Measurements from ENCODE around the gene HERC2. TPM values are rescaled to one million over a fixed set of nuclear protein-coding genes. Genes with fewer than 3 reads are reported as not detected.

Gene HERC2
- total RNA-seq, 2 donors from 2014 or later = 18.8 to 40.8 TPM

DNA sequence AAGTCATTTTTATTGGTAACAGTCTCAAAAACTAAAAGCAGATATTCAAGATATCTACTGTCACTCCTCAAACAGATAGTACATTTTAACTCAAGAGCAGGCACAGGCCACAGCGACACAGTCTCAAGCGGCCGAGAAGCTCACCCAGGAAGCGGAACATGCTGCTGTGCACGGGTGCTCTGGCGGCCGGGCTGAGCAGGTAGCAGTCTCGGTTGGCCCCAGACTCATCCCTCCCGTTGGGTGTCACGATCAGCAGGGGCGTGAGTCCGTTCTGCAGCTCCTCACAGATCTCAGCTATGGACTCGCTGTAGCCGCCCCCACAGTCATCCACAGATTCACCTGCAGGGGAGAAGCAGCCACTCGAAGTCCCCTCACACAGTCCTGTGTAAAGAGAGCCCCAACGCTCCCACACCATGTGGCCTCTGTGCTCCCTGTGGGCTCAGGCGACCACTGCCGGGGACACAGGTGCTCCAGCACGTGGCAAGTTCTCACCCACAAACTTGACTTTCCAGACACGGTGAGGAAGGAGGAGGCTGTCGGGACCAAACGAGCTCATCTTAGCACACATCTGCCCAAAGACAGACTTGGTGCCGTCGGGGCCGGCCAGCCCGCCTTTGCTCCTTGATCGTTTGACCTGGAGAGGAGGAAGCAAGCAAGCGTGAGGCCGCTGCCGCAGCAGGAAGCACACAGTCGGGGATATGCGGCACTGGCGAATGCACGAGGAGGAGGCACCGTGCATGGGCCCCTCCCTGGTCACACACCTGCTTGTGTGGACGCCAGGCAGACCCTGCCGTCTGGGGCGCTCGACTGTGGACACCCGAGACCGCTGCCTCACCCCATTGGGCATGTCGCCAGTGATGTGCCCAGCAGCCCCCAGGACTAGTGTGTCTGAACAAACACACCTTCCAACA lies 205.2 kb downstream of the HERC2 start:
- H3K9me3 Mint-ChIP-seq = no peaks in the 10 kb centered on the region
- H3K27ac Mint-ChIP-seq = no peak overlapping the region
- no peak for ATAC-seq (replicated peaks)
- no peaks in the 10 kb centered on the region for H3K27me3 Mint-ChIP-seq
- H3K36me3 Mint-ChIP-seq (ENCODE audit: low read depth) = peaks cover 67% of the 10 kb centered on the region
- H3K4me3 Mint-ChIP-seq = no peak overlapping the region
- H3K4me1 Mint-ChIP-seq = no peaks in the 10 kb centered on the region

DNA sequence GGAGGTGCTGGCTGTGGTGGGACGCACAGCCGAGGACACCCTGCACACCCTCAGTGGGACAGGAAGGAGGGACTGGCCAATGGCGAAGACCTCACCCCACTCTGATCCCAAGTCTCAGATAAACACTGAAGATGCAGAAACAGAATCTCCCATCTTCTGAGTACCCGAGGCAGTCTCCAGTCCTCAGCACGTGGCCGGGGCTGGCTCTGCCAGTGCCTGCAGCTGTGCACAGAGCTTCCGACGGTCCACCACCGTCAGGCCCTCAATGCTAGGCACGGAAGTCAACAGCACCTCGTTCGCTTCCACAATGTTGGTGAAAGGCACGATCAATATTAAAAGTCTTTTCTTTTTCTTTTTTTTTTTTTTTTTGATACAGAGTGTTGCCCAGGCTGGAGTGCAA lies 206.1 kb downstream of the HERC2 start:
- H3K27me3 Mint-ChIP-seq = no peaks in the 10 kb centered on the region
- ATAC-seq (replicated peaks) = no peak
- H3K27ac Mint-ChIP-seq = no peak overlapping the region
- no peak overlapping the region for H3K4me3 Mint-ChIP-seq
- no peaks in the 10 kb centered on the region for H3K9me3 Mint-ChIP-seq
- peaks cover 69% of the 10 kb centered on the region for H3K36me3 Mint-ChIP-seq (ENCODE audit: low read depth)
- no peaks in the 10 kb centered on the region for H3K4me1 Mint-ChIP-seq

DNA sequence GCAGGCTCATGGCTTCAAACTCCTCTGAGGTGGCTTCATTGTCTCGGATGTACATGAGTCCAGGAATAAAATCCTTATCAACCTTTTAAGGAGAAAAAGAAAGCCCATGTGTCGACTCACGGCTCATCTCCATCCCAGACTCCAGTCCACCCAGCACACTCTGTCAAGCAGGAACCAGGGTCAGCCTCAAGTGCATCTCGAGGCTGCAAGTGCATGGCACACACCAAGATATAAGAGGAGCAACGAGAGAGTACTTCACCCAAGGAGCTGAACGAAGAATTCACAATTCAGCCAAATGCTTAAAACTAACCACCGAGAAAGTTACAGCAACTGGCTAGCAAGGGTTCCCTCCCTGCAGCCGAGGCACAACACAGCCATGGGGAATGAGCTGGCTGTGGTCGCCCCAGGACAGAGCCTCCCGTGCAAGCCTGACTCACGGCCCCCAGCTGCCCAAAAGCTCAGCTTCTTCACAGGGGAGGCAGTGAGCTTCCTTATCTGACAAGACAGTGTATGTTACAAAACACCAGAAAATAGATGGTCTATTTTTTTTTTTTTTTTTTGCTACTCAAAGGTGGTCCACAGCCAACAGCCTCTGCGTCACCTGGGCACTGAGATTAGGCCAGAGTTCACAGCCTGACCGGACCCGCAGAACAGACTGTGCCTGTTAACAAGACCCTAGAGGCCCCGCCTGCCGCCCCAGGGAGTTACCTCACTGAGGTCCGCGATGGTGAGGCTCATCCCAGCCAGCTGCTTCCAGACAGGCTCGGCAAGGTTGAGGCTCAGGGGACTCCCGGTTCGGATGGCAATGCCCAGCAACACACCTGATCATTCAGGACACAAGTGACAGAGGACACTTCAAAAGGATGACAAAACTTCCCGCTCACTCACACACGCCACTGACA lies 207.0 kb downstream of the HERC2 start:
- no peak overlapping the region for H3K27ac Mint-ChIP-seq
- H3K27me3 Mint-ChIP-seq = no peaks in the 10 kb centered on the region
- H3K4me1 Mint-ChIP-seq = no peaks in the 10 kb centered on the region
- H3K36me3 Mint-ChIP-seq (ENCODE audit: low read depth) = peaks cover 63% of the 10 kb centered on the region
- no peak overlapping the region for H3K4me3 Mint-ChIP-seq
- no peak for ATAC-seq (replicated peaks)
- no peaks in the 10 kb centered on the region for H3K9me3 Mint-ChIP-seq

DNA sequence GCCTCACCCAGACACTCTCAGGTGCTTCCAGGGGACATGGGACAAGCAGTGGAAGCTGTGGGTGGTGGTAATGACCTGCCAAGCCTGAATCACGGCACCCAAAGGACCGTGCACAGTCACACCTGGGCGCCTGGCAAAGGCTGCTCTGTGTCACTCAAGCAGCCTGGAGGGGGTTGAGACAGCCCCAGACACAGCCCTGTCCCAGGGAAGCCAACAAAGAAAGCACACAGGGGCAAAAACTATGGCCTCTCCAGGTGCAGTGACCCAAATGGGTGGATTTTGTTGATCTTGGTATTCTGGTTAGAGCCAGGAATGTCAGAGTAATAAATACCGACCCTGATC lies 207.9 kb downstream of the HERC2 start:
- H3K27ac Mint-ChIP-seq = no peak overlapping the region
- H3K9me3 Mint-ChIP-seq = no peaks in the 10 kb centered on the region
- ATAC-seq (replicated peaks) = no peak

DNA sequence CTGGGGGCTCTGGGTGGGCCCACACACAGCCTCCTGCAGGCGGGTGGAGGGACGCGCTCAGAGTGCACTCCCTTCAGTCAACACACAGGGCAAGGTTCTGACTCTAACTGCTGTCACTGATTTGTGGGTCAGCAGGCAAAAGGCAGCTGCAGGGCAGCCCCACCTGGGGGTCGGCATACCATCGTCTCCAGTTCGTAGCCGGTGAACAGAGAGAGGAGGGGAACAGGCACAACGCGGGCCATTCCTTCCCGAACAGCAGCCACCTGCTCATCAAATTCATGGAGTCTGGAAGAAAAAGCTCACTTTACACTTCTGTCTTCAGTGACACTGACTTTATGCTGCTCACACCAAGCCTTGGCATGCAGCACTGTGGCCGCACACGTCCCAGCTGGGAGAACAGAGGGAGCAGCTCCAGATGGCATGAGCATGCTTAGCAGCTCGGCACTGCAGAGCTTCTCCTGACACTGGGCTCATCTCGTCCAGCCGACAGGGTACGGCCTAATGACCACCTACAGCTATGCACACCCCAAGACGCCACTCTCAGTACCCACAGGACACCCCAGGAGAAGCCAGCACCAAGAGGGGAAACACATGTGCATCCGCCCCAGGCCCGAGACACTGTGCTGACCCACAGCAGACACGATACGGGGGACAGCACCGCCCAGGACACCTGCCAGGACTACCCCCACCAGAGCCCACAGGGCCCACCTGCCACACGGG lies 208.4 kb downstream of the HERC2 start:
- H3K9me3 Mint-ChIP-seq = no peaks in the 10 kb centered on the region
- no peak overlapping the region for H3K27ac Mint-ChIP-seq
- no peaks in the 10 kb centered on the region for H3K4me1 Mint-ChIP-seq
- H3K36me3 Mint-ChIP-seq (ENCODE audit: low read depth) = peaks cover 55% of the 10 kb centered on the region
- no peaks in the 10 kb centered on the region for H3K27me3 Mint-ChIP-seq
- no peak for ATAC-seq (replicated peaks)
- no peak overlapping the region for H3K4me3 Mint-ChIP-seq

More for the DNA sequence above, 207.9 kb downstream of the HERC2 start:
- Mint-ChIP-seq H3K27me3 (no peaks in the 10 kb centered on the region), H3K36me3 (ENCODE audit: low read depth) (peaks cover 55% of the 10 kb centered on the region), H3K4me1 (no peaks in the 10 kb centered on the region), H3K4me3 (no peak overlapping the region)

DNA sequence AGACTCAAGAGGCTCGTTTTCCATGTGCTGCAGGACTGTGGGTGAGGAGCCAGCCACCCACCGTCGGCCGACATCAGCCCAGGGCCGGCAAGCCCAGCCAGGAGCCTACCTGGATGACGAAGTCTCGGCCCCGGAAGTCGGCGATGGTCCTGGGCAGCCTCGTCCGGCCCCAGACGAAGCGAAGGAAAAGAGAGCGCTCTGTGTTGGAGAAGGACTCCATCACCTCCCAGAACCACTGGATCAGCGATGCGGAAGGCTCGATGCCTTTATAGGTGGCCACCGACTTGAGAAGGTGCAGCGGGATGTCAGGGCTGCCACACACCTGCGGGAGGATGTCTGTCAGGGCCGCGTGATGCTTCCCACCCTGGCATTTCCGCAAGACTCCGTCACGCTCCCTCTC lies 209.0 kb downstream of the HERC2 start:
- Mint-ChIP-seq H3K27me3 (no peaks in the 10 kb centered on the region), H3K36me3 (ENCODE audit: low read depth) (peaks cover 52% of the 10 kb centered on the region), H3K4me1 (no peaks in the 10 kb centered on the region), H3K27ac (no peak overlapping the region), H3K9me3 (no peaks in the 10 kb centered on the region), H3K4me3 (no peak overlapping the region)
- ATAC-seq (replicated peaks) = no peak

DNA sequence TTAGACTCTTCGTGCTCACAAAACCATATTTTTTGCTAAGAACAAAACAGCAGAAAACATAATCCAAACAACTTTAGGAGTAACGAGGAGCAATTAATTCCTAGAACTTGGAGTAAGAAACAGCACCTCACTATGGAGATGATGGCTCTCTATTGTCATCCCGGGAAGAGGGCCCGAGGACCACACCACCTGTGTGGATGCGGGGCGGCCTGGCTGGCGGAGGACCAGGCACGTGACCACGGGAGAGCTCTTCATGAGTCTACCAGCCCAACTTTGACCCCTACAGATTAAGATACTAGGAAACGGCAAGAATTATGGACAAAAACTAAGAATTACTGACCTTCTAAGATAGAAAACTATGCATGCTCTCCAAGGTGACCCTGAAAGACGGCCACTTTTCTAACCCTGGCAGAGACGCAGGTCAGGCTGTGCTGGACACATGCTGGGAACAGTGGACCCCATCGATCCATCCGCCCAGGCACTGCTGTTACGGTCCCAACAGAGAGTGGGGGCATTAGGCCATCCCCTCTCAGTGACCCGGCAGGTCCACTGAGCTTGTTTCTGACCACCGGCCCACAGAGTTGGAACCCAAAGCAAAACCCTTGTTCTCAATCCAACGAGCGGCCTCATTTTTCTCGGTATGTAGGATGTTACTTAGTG lies 209.7 kb downstream of the HERC2 start:
- no peak overlapping the region for H3K4me3 Mint-ChIP-seq
- no peaks in the 10 kb centered on the region for H3K9me3 Mint-ChIP-seq
- H3K27me3 Mint-ChIP-seq = no peaks in the 10 kb centered on the region
- H3K4me1 Mint-ChIP-seq = no peaks in the 10 kb centered on the region
- H3K27ac Mint-ChIP-seq = no peak overlapping the region
- peaks cover 45% of the 10 kb centered on the region for H3K36me3 Mint-ChIP-seq (ENCODE audit: low read depth)
- ATAC-seq (replicated peaks) = no peak

DNA sequence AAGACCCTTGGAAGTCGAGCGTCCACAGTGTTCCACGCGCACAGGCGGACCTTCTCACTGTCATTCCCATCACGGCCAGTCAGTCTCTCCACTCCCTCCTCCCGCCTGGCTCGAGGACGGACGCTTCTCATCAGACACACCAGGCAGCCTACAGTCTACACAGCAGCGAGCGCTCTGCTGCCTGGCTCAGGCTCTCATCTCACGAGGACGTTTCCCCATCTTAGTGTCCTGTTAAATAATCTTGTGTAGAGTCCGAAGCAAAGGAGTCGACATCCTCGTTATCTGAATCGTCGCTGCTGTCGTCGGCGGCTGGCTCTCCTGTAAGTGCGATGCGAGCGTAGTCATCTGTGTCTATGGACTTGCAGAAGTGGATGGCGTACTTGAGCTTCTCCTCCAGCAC lies 210.4 kb downstream of the HERC2 start:
- Mint-ChIP-seq H3K4me1 (no peaks in the 10 kb centered on the region), H3K36me3 (ENCODE audit: low read depth) (peaks cover 43% of the 10 kb centered on the region), H3K9me3 (no peaks in the 10 kb centered on the region), H3K27ac (no peak overlapping the region), H3K4me3 (no peak overlapping the region), H3K27me3 (no peaks in the 10 kb centered on the region)
- ATAC-seq (replicated peaks) = no peak

DNA sequence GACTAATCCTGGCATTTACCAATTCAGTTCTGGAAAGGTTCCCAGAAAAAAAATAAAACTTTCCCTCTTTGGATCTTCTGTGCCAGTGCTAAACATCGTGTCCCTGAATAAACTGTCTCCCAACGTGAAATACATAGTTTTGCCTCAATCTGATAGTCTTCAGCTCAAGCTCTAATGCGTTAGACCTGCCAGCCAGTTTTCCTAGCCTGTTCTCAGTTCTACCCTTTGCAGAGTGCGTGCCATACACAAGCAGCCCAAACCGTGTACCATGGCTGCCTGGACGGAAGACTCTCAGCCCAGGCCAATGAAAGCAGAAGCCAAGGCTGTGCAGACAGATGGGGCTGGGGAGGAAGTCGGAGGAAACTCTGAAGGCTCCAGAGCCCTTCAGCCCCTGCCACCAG lies 211.5 kb downstream of the HERC2 start:
- ATAC-seq (replicated peaks) = no peak
- Mint-ChIP-seq H3K27ac (no peak overlapping the region), H3K36me3 (ENCODE audit: low read depth) (peaks cover 39% of the 10 kb centered on the region), H3K9me3 (no peaks in the 10 kb centered on the region), H3K4me1 (peaks cover 7% of the 10 kb centered on the region), H3K27me3 (peaks cover 7% of the 10 kb centered on the region), H3K4me3 (no peak overlapping the region)

DNA sequence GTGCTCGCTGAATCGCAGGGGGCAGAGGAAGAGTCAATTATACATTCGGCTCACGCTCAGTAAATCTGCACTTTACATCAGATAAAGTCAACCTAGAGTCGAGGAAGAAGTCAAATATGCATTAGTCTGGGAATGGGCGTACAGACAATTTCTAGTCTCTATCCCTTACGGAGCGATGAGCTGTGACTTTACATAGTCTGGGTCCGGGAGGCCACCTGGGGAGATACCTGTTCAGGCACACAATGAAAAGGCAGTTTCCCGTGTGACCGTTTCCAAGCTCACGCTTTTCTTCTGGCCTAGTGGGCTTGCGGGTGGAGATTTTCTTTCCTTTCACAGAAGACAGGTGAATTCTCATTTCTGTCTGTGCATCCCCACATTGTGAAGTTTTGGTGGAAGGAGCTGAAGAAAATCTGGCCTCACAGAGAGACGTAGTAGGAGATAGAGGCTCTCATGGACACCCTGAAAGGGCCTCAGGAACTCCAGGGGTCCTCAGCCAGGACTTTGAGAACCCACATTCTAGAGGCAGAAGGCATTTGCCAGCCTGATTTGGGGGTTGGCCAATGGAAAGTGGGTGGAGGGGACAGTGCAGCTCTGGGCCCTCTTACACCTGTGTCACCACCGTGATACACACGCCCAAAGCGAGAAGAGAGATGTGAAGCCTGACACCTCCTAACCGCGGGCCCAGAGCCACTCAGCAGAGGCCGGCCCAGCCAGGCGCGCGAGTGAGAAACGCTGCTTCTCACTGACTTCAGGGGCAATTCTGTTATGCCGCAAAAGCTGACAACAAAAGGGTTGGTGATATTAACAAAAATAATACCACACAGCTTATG lies 212.1 kb downstream of the HERC2 start:
- no peak for ATAC-seq (replicated peaks)
- H3K36me3 Mint-ChIP-seq (ENCODE audit: low read depth) = peaks cover 32% of the 10 kb centered on the region
- H3K4me3 Mint-ChIP-seq = no peak overlapping the region
- H3K27me3 Mint-ChIP-seq = peaks cover 10% of the 10 kb centered on the region
- H3K4me1 Mint-ChIP-seq = peaks cover 8% of the 10 kb centered on the region
- no peaks in the 10 kb centered on the region for H3K9me3 Mint-ChIP-seq
- H3K27ac Mint-ChIP-seq = no peak overlapping the region

DNA sequence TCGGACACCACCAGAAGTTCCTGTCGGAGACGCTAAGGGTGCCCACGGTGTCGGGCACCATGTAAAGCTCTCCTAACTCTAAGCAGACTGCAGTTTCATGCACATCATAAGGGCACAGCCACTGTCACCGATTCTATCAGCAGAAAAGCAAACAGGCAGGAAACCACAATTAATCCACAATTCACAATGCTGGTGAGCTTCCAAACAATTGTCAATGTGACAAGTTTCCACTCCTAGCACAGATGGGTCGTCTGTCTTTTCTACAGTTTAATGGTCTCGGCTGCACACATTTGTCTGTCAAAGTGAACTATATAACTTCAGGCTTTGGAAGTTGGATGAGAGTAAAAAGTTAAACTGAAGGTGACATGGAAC lies 214.1 kb downstream of the HERC2 start:
- H3K27me3 Mint-ChIP-seq = peaks cover 19% of the 10 kb centered on the region
- H3K9me3 Mint-ChIP-seq = no peaks in the 10 kb centered on the region
- H3K4me1 Mint-ChIP-seq = peaks cover 12% of the 10 kb centered on the region
- H3K4me3 Mint-ChIP-seq = peak overlapping the region; percentile 66
- peaks cover 17% of the 10 kb centered on the region for H3K36me3 Mint-ChIP-seq (ENCODE audit: low read depth)
- no peak overlapping the region for H3K27ac Mint-ChIP-seq
- no peak for ATAC-seq (replicated peaks)

DNA sequence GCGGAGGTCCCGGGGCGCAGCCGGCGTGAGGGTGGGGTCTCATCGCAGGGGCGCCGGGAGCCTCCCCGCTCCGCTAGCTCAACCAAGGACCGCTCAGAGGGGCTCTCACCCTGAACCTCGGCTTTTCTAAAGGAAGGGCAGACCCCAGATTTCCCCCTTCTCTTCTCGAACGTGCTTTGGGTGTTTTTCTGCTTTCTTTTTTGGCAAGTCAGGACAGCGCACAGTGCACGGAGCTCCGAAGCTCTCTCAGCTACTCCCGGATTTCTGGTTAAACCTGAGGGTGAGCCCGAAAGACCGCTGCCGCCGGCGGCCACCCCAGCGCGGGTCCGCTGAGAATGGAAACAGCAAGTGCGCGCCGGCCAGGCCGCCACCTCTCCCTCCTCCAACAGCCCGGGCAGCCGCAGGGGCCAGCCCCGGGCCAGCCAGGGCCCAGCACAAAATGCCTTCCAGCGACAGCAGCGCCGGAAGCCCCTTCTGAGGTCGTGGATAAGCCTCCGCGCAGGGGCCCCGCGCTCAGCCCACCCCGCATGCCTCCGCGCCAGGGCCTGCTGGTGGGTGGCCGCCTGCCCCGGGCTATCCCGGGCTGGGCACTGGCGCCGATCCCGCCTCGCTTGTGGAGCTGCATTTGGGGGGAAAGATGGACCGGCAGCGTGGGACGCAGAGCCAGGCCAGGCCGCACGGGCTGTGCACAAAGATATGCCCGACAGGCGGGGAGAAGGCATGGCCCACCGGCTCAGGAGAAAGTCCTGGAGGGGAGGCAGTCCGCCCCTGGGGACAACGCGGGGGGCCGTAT lies 214.7 kb downstream of the HERC2 start:
- Mint-ChIP-seq H3K27ac (no peak overlapping the region), H3K9me3 (no peaks in the 10 kb centered on the region), H3K27me3 (peaks cover 19% of the 10 kb centered on the region), H3K4me3 (peak overlapping the region; percentile 66), H3K36me3 (ENCODE audit: low read depth) (peaks cover 12% of the 10 kb centered on the region), H3K4me1 (peaks cover 12% of the 10 kb centered on the region)
- peak; percentile 34 for ATAC-seq (replicated peaks)
